OCI-LY7 (cell line): ENCODE measurements around the gene MNAT1.

Experiments
- CTCF ChIP-seq: fragments of 200-600 bp; sonication (generic); conservative IDR thresholded peaks from 2 replicates; pipeline ENCODE4 v1.5.1; 2014; ENCODE audit warnings: mild to moderate bottlenecking, antibody characterized with exemption, low read length, moderate library complexity, mixed read lengths
- EZH2phosphoT487 ChIP-seq: fragments of 200-600 bp; sonication (generic); IDR thresholded peaks from 2 replicates; pipeline ENCODE4 v1.6.1; 2018; ENCODE audit warnings: low read depth, borderline replicate concordance, mild to moderate bottlenecking, mixed run types, antibody characterized with exemption, low read length, moderate library complexity, mixed read lengths

- TF ChIP-seq CTCF (no peak), EZH2phosphoT487 (no peak)
Observed at GRCh38 chr14:60707858-60708257, 26.7 kb upstream of the MNAT1 start.
